Fibroblast of the aortic adventitia (primary cell): ENCODE results near the gene GFAP. TPM values are rescaled to one million over a fixed set of nuclear protein-coding genes. Genes with fewer than 3 reads are reported as not detected.

Experiments used
- DNase-seq: peaks from one replicate; pipeline ENCODE4 v3.0.0-alpha.2; 2010; ENCODE audit warnings: low read depth
- H3K4me3 ChIP-seq: 2 replicates; pipeline ENCODE4 v1.5.1; 2011; ENCODE audit warnings: low read depth, mild to moderate bottlenecking, control low read depth, low read length, moderate library complexity
- CTCF ChIP-seq: IDR thresholded peaks from 2 replicates; pipeline ENCODE4 v1.5.1; 2011; ENCODE audit warnings: mild to moderate bottlenecking, low read length, control low read depth, inconsistent platforms; ENCODE audit not compliant: insufficient read depth
- total RNA-seq: library from RNA; depleted of rRNA; stranded (reverse); fragments of >200 nt; gene quantifications from 2 replicates; pipeline ENCODE4 v1.2.3, GENCODE V29; 2012; ENCODE audit warnings: low replicate concordance

Gene GFAP
- total RNA-seq, 1 donor, result not detected

- TF ChIP-seq CTCF, result no peak
- DNase-seq, result no peak
- no peak overlapping the region for H3K4me3 ChIP-seq
Measured at GRCh38 chr17:44905006-44906000, 10.0 kb downstream of the GFAP start.

GRCh38 chr17:44904001-44904984 lies 11.0 kb downstream of the GFAP start:
- H3K4me3 ChIP-seq, result no peak overlapping the region
- TF ChIP-seq CTCF, result no peak
- DNase-seq, result no peak

DNA sequence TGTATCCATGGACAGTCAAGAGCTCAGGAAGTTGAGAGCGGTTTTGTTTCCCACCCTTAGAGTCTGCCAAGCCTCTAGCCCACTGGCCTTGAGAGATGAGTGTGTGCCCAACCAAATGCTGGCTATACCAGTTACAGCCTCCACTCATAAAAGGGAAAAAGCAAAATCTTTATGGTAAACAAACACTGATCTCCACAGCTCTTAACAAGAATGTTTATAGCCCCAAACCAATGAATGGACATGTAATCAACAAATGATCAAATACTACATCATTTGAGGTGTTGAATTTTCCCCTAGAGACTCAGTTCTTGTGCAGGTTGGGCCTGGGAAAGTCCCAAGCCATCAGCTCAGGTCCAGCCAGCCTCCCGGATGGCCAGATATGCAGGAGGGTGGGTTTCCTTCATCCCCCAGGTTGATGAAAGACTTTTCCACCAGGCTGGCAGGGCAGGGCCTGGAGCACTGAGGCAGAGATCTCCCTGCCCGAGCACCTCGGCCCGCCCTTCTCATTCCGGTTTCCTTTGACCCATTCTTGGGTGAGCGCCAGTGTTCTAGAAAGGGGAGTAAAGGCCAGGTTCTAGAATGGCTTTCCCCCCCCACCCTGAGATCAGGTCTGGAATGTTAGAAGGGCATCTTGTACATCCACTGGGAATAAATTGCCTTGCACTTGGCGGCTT lies 12.2 kb downstream of the GFAP start:
- no peak for DNase-seq
- H3K4me3 ChIP-seq, result no peak overlapping the region
- TF ChIP-seq CTCF, result no peak

- DNase-seq, result no peak
- TF ChIP-seq CTCF, result no peak
- no peak overlapping the region for H3K4me3 ChIP-seq
Measured at GRCh38 chr17:44902135-44902760, 13.1 kb downstream of the GFAP start.

DNA sequence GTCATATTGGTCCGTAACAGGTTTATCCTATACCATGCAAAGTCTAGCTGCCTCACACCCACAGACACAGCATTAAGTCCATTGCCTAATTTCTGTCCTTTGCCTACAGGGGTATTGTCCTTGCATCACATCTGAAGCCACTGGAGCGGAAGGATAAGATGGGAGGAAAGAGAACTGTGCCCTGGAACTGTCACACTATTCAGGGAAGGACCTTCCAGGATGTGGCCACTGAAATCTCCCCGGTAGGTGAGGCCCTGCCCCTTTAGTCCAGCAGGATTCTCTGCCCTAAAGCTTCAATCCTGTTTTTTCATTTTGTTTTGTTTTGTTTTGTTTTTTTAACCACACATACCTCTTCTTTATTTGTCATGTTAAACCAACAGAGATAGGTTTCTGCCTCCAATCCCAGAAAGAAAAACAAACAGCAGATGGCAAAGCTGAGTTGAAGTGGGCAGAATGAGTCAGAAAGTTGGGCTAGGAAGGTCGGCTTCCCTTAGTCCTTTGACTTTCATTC lies 13.8 kb downstream of the GFAP start:
- no peak overlapping the region for H3K4me3 ChIP-seq
- peak; percentile 22 for TF ChIP-seq CTCF
- DNase-seq, result peak; percentile 59

DNA sequence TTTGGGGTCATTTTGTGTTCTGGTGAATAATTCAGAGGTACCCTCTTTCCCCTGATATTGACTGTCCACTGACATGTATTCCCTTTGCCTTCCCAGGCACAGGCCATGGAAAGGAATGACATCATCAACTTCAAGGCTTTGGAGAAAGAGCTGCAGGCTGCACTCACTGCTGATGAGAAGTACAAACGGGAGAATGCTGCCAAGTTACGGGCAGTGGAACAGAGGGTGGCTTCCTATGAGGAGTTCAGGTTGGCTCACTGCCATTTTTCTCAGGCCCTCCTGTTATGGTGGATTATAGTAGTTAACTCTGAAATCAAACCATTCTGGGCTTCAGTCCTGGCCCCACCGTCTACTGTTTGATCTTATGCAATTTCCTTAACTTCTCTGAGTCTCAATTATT lies 14.4 kb downstream of the GFAP start:
- DNase-seq, result peak; percentile 89
- no peak overlapping the region for H3K4me3 ChIP-seq
- no peak for TF ChIP-seq CTCF
